SK-N-MC (cell line): Measurements from ENCODE around the gene UROS.
A peak's percentile ranks its signal among the peaks of the same experiment; 100 is the strongest.

Experiments used
- DNase-seq: peaks from one replicate; pipeline ENCODE4 v3.0.0-alpha.2; 2011; ENCODE audit warnings: low read depth, low spot score
- H3K27ac ChIP-seq: fragments of 200-600 bp; sonication (generic); 2 replicates; pipeline ENCODE4 v1.5.1; 2016; ENCODE audit warnings: mixed run types
- H3K36me3 ChIP-seq: fragments of 200-600 bp; sonication (generic); 2 replicates; pipeline ENCODE4 v1.6.1; 2017; ENCODE audit warnings: antibody characterized with exemption, low read length, mixed read lengths; ENCODE audit not compliant: insufficient read depth
- H3K4me3 ChIP-seq: fragments of 200-600 bp; sonication (generic); 2 replicates; pipeline ENCODE4 v1.5.1; 2016
- H3K9ac ChIP-seq: fragments of 200-600 bp; sonication (generic); 2 replicates; pipeline ENCODE4 v1.8.0; 2017; ENCODE audit warnings: mixed run types, mixed read lengths; ENCODE audit not compliant: insufficient read length
- H3K9me3 ChIP-seq: fragments of 200-600 bp; sonication (generic); 2 replicates; pipeline ENCODE4 v1.6.1; 2017; ENCODE audit warnings: low read depth, mild to moderate bottlenecking, antibody characterized with exemption, low read length, moderate library complexity, mixed read lengths
- EZH2 ChIP-seq: fragments of 200-600 bp; sonication (generic); IDR thresholded peaks from one replicate; pipeline ENCODE4 v1.6.1; 2017; ENCODE audit warnings: antibody characterized with exemption
- FOXP2 ChIP-seq: optimal IDR thresholded peaks from 2 replicates; pipeline ENCODE3; 2011; ENCODE audit warnings: mild to moderate bottlenecking, moderate library complexity; ENCODE audit not compliant: insufficient read depth; ENCODE audit errors: extremely low read length, control extremely low read depth
- POLR2AphosphoS5 ChIP-seq: IDR thresholded peaks from 2 replicates; pipeline ENCODE4 v1.6.1; 2012; ENCODE audit warnings: mild to moderate bottlenecking, low read depth, low read length, borderline replicate concordance

The UROS gene

GRCh38 chr10:125843603-125844329 lies 20.7 kb upstream of the UROS start:
- H3K9ac ChIP-seq, result no peak overlapping the region
- H3K9me3 ChIP-seq, result no peaks in the 10 kb centered on the region
- no peak for DNase-seq
- TF ChIP-seq EZH2 (no peak), FOXP2 (no peak), POLR2AphosphoS5 (no peak)
- no peak overlapping the region for H3K27ac ChIP-seq
- no peaks in the 10 kb centered on the region; the same call in 1 of the 2 replicates for H3K36me3 ChIP-seq
- no peak overlapping the region for H3K4me3 ChIP-seq

GRCh38 chr10:125840955-125841354 lies 17.9 kb upstream of the UROS start:
- Histone ChIP-seq H3K27ac (no peak overlapping the region), H3K9ac (no peak overlapping the region), H3K36me3 (peaks cover 6% of the 10 kb centered on the region; the same call in 1 of the 2 replicates), H3K9me3 (no peaks in the 10 kb centered on the region), H3K4me3 (no peak overlapping the region)
- no peak for DNase-seq
- TF ChIP-seq FOXP2, result no peak
- no peak for TF ChIP-seq POLR2AphosphoS5
- TF ChIP-seq EZH2, result no peak

GRCh38 chr10:125840406-125840805 lies 17.3 kb upstream of the UROS start:
- no peak overlapping the region for H3K4me3 ChIP-seq
- H3K36me3 ChIP-seq, result peaks cover 6% of the 10 kb centered on the region; the same call in 1 of the 2 replicates
- no peak for TF ChIP-seq FOXP2
- no peak for TF ChIP-seq POLR2AphosphoS5
- TF ChIP-seq EZH2, result no peak
- no peaks in the 10 kb centered on the region for H3K9me3 ChIP-seq
- no peak overlapping the region for H3K27ac ChIP-seq
- DNase-seq, result no peak
- H3K9ac ChIP-seq, result no peak overlapping the region

GRCh38 chr10:125838802-125839575 lies 15.9 kb upstream of the UROS start:
- Histone ChIP-seq H3K9me3 (no peaks in the 10 kb centered on the region), H3K9ac (no peak overlapping the region), H3K4me3 (no peak overlapping the region), H3K36me3 (peaks cover 8% of the 10 kb centered on the region; the same call in 1 of the 2 replicates), H3K27ac (no peak overlapping the region)
- TF ChIP-seq EZH2 (no peak), FOXP2 (no peak), POLR2AphosphoS5 (no peak)
- DNase-seq, result no peak

GRCh38 chr10:125836746-125837145 lies 13.7 kb upstream of the UROS start:
- Histone ChIP-seq H3K9me3 (no peaks in the 10 kb centered on the region), H3K4me3 (no peak overlapping the region), H3K27ac (no peak overlapping the region), H3K9ac (no peak overlapping the region), H3K36me3 (peaks cover 23% of the 10 kb centered on the region; the same call in 1 of the 2 replicates)
- no peak for TF ChIP-seq EZH2
- TF ChIP-seq FOXP2, result no peak
- TF ChIP-seq POLR2AphosphoS5, result no peak
- DNase-seq, result no peak

GRCh38 chr10:125828311-125828710 lies 5.3 kb upstream of the UROS start:
- H3K9ac ChIP-seq, result no peak overlapping the region
- H3K36me3 ChIP-seq, result peaks cover 59% of the 10 kb centered on the region
- no peak overlapping the region for H3K27ac ChIP-seq
- no peak overlapping the region for H3K4me3 ChIP-seq
- TF ChIP-seq FOXP2, result no peak
- no peak for DNase-seq
- no peaks in the 10 kb centered on the region for H3K9me3 ChIP-seq

- Histone ChIP-seq H3K4me3 (no peak overlapping the region), H3K9ac (no peak overlapping the region), H3K27ac (no peak overlapping the region), H3K9me3 (no peaks in the 10 kb centered on the region), H3K36me3 (peaks cover 51% of the 10 kb centered on the region)
- no peak for TF ChIP-seq EZH2
- TF ChIP-seq POLR2AphosphoS5, result no peak
- TF ChIP-seq FOXP2, result no peak
- DNase-seq, result no peak
Measured at GRCh38 chr10:125827133-125827532, 4.1 kb upstream of the UROS start.

GRCh38 chr10:125824736-125825135 lies 1.7 kb upstream of the UROS start:
- no peak for TF ChIP-seq EZH2
- TF ChIP-seq POLR2AphosphoS5, result no peak
- TF ChIP-seq FOXP2, result no peak
- no peak for DNase-seq
- peak overlapping the region; percentile 91 for H3K9ac ChIP-seq
- H3K27ac ChIP-seq, result no peak overlapping the region
- no peaks in the 10 kb centered on the region for H3K9me3 ChIP-seq
- peak overlapping the region; percentile 89 for H3K4me3 ChIP-seq
- H3K36me3 ChIP-seq, result peaks cover 38% of the 10 kb centered on the region
